Activated T-cell treated with anti-CD3 and anti-CD28 coated beads, Interleukin-2, amount 50 U/mL, for 24 hours (primary cell): ENCODE measurements around the gene SLC2A13.

ENCODE experiments used
- DNase-seq: peaks from one replicate; pipeline ENCODE4 v3.0.0-alpha.2; 2020
- H3K27ac Mint-ChIP-seq: 2 replicates; pipeline ENCODE4 v1.8.0; 2020; ENCODE audit warnings: mild to moderate bottlenecking, mixed read lengths
- H3K27me3 Mint-ChIP-seq: 2 replicates; pipeline ENCODE4 v1.8.0; 2020; ENCODE audit warnings: mixed read lengths
- H3K36me3 Mint-ChIP-seq: 2 replicates; pipeline ENCODE4 v1.8.0; 2020; ENCODE audit warnings: low read depth, mixed read lengths
- H3K4me1 Mint-ChIP-seq: 2 replicates; pipeline ENCODE4 v1.8.0; 2020; ENCODE audit warnings: low read depth, mixed read lengths
- H3K4me3 Mint-ChIP-seq: 2 replicates; pipeline ENCODE4 v1.8.0; 2020; ENCODE audit warnings: mild to moderate bottlenecking, moderate library complexity, mixed read lengths
- H3K9me3 Mint-ChIP-seq: 2 replicates; pipeline ENCODE4 v1.8.0; 2020; ENCODE audit warnings: mixed read lengths

Gene SLC2A13

GRCh38 chr12:39966721-39967120 is 139.2 kb downstream of the SLC2A13 start:
- no peaks in the 10 kb centered on the region for H3K27me3 Mint-ChIP-seq
- no peak overlapping the region for H3K4me3 Mint-ChIP-seq
- peaks cover 2% of the 10 kb centered on the region for H3K36me3 Mint-ChIP-seq
- no peak for DNase-seq
- H3K4me1 Mint-ChIP-seq: no peaks in the 10 kb centered on the region
- peaks cover 6% of the 10 kb centered on the region for H3K9me3 Mint-ChIP-seq
- H3K27ac Mint-ChIP-seq: no peak overlapping the region

GRCh38 chr12:39966256-39966655 is 139.6 kb downstream of the SLC2A13 start:
- no peak overlapping the region for H3K4me3 Mint-ChIP-seq
- H3K36me3 Mint-ChIP-seq: peaks cover 2% of the 10 kb centered on the region
- DNase-seq: no peak
- no peaks in the 10 kb centered on the region for H3K4me1 Mint-ChIP-seq
- H3K9me3 Mint-ChIP-seq: peaks cover 6% of the 10 kb centered on the region
- H3K27me3 Mint-ChIP-seq: no peaks in the 10 kb centered on the region
- no peak overlapping the region for H3K27ac Mint-ChIP-seq

- H3K36me3 Mint-ChIP-seq: no peaks in the 10 kb centered on the region
- H3K27me3 Mint-ChIP-seq: no peaks in the 10 kb centered on the region
- H3K9me3 Mint-ChIP-seq: no peaks in the 10 kb centered on the region
- H3K4me3 Mint-ChIP-seq: no peak overlapping the region
- no peak overlapping the region for H3K27ac Mint-ChIP-seq
- DNase-seq: no peak
- H3K4me1 Mint-ChIP-seq: no peaks in the 10 kb centered on the region
These were observed 146.4 kb downstream of the SLC2A13 start for GRCh38 chr12:39959467-39959866.

- Mint-ChIP-seq H3K36me3 (no peaks in the 10 kb centered on the region), H3K27me3 (no peaks in the 10 kb centered on the region), H3K4me1 (no peaks in the 10 kb centered on the region)
These were observed 146.8 kb downstream of the SLC2A13 start for GRCh38 chr12:39959031-39959430.

GRCh38 chr12:39958377-39958776 is 147.5 kb downstream of the SLC2A13 start:
- H3K27ac Mint-ChIP-seq: no peak overlapping the region
- DNase-seq: no peak
- no peaks in the 10 kb centered on the region for H3K9me3 Mint-ChIP-seq
- H3K4me1 Mint-ChIP-seq: no peaks in the 10 kb centered on the region
- no peaks in the 10 kb centered on the region for H3K27me3 Mint-ChIP-seq
- no peaks in the 10 kb centered on the region for H3K36me3 Mint-ChIP-seq
- H3K4me3 Mint-ChIP-seq: no peak overlapping the region

More at GRCh38 chr12:39959031-39959430, 146.8 kb downstream of the SLC2A13 start:
- no peaks in the 10 kb centered on the region for H3K9me3 Mint-ChIP-seq
- H3K27ac Mint-ChIP-seq: no peak overlapping the region
- DNase-seq: no peak
- no peak overlapping the region for H3K4me3 Mint-ChIP-seq

GRCh38 chr12:39956725-39957124 is 149.2 kb downstream of the SLC2A13 start:
- Mint-ChIP-seq H3K27me3 (no peaks in the 10 kb centered on the region), H3K9me3 (no peaks in the 10 kb centered on the region), H3K36me3 (no peaks in the 10 kb centered on the region), H3K27ac (no peak overlapping the region), H3K4me1 (no peaks in the 10 kb centered on the region), H3K4me3 (no peak overlapping the region)
- DNase-seq: no peak

GRCh38 chr12:39946361-39947280 is 159.3 kb downstream of the SLC2A13 start:
- Mint-ChIP-seq H3K9me3 (peaks cover 7% of the 10 kb centered on the region), H3K4me1 (no peaks in the 10 kb centered on the region), H3K27me3 (no peaks in the 10 kb centered on the region), H3K4me3 (no peak overlapping the region), H3K27ac (no peak overlapping the region), H3K36me3 (peaks cover 12% of the 10 kb centered on the region)
- DNase-seq: no peak

GRCh38 chr12:39937119-39937518 is 168.8 kb downstream of the SLC2A13 start:
- Mint-ChIP-seq H3K4me1 (no peaks in the 10 kb centered on the region), H3K9me3 (peaks cover 7% of the 10 kb centered on the region), H3K4me3 (no peak overlapping the region), H3K36me3 (no peaks in the 10 kb centered on the region), H3K27ac (no peak overlapping the region), H3K27me3 (no peaks in the 10 kb centered on the region)
- DNase-seq: no peak

GRCh38 chr12:39935839-39936238 is 170.0 kb downstream of the SLC2A13 start:
- Mint-ChIP-seq H3K27ac (no peak overlapping the region), H3K4me3 (no peak overlapping the region)
- no peak for DNase-seq

GRCh38 chr12:39935275-39935674 is 170.6 kb downstream of the SLC2A13 start:
- no peaks in the 10 kb centered on the region for H3K27me3 Mint-ChIP-seq
- no peak for DNase-seq
- H3K4me1 Mint-ChIP-seq: no peaks in the 10 kb centered on the region
- no peaks in the 10 kb centered on the region for H3K9me3 Mint-ChIP-seq
- H3K27ac Mint-ChIP-seq: no peak overlapping the region
- no peak overlapping the region for H3K4me3 Mint-ChIP-seq
- H3K36me3 Mint-ChIP-seq: no peaks in the 10 kb centered on the region

More at GRCh38 chr12:39935839-39936238, 170.0 kb downstream of the SLC2A13 start:
- Mint-ChIP-seq H3K4me1 (no peaks in the 10 kb centered on the region), H3K27me3 (no peaks in the 10 kb centered on the region), H3K9me3 (no peaks in the 10 kb centered on the region), H3K36me3 (no peaks in the 10 kb centered on the region)

- H3K9me3 Mint-ChIP-seq: no peaks in the 10 kb centered on the region
- DNase-seq: no peak
These were observed 174.0 kb downstream of the SLC2A13 start for GRCh38 chr12:39931857-39932256.

GRCh38 chr12:39931231-39931630 is 174.7 kb downstream of the SLC2A13 start:
- Mint-ChIP-seq H3K36me3 (no peaks in the 10 kb centered on the region), H3K4me1 (peaks cover 5% of the 10 kb centered on the region), H3K27me3 (no peaks in the 10 kb centered on the region), H3K4me3 (no peak overlapping the region), H3K9me3 (no peaks in the 10 kb centered on the region), H3K27ac (no peak overlapping the region)
- no peak for DNase-seq

More at GRCh38 chr12:39931857-39932256, 174.0 kb downstream of the SLC2A13 start:
- Mint-ChIP-seq H3K4me1 (peaks cover 5% of the 10 kb centered on the region), H3K4me3 (no peak overlapping the region), H3K36me3 (no peaks in the 10 kb centered on the region), H3K27ac (no peak overlapping the region), H3K27me3 (no peaks in the 10 kb centered on the region)

- Mint-ChIP-seq H3K27me3 (no peaks in the 10 kb centered on the region), H3K4me3 (no peak overlapping the region), H3K4me1 (peaks cover 5% of the 10 kb centered on the region), H3K36me3 (no peaks in the 10 kb centered on the region), H3K9me3 (no peaks in the 10 kb centered on the region), H3K27ac (no peak overlapping the region)
- DNase-seq: no peak
These were observed 175.8 kb downstream of the SLC2A13 start for GRCh38 chr12:39930101-39930500.

GRCh38 chr12:39928181-39928899 is 177.5 kb downstream of the SLC2A13 start:
- Mint-ChIP-seq H3K27ac (no peak overlapping the region), H3K4me1 (peaks cover 5% of the 10 kb centered on the region), H3K9me3 (no peaks in the 10 kb centered on the region), H3K4me3 (no peak overlapping the region), H3K27me3 (no peaks in the 10 kb centered on the region), H3K36me3 (no peaks in the 10 kb centered on the region)
- DNase-seq: no peak

GRCh38 chr12:39923364-39923763 is 182.5 kb downstream of the SLC2A13 start:
- no peaks in the 10 kb centered on the region for H3K27me3 Mint-ChIP-seq
- no peak overlapping the region for H3K27ac Mint-ChIP-seq

More at GRCh38 chr12:39923364-39923763, 182.5 kb downstream of the SLC2A13 start:
- no peak overlapping the region for H3K4me3 Mint-ChIP-seq
- no peak for DNase-seq
- peaks cover 3% of the 10 kb centered on the region for H3K4me1 Mint-ChIP-seq
- H3K36me3 Mint-ChIP-seq: no peaks in the 10 kb centered on the region
- H3K9me3 Mint-ChIP-seq: no peaks in the 10 kb centered on the region
